Spleen (tissue), 11 donors: ENCODE results near the gene TXLNA. TPM values are rescaled to one million over a fixed set of nuclear protein-coding genes. Genes with fewer than 3 reads are reported as not detected.

Experiments used
- DNase-seq: peaks from one replicate; pipeline ENCODE4 v3.0.0-alpha.2; 2020
- H3K27ac ChIP-seq, 8 donors: fragments of 200-600 bp; sonication (generic) in 7 of 8; 1 replicate in 4 of 8; 2 replicates in 4 of 8; pipeline versions ENCODE4 v1.5.0 to v1.8.0; 2016 to 2021; ENCODE audit warnings: inconsistent platforms in 4 of 8, mild to moderate bottlenecking in 4 of 8, moderate library complexity in 1 of 8
- H3K27me3 ChIP-seq, 7 donors: fragments of 200-600 bp; sonication (generic) in 6 of 7; replicated peaks in 1 of 7; 1 replicate in 4 of 7; 2 replicates in 3 of 7; pipeline versions ENCODE4 v1.5.0 to v1.8.0; 2016 to 2021; ENCODE audit warnings: inconsistent platforms in 3 of 7, mild to moderate bottlenecking in 1 of 7
- H3K36me3 ChIP-seq, 6 donors: fragments of 200-600 bp; sonication (generic) in 5 of 6; 1 replicate in 4 of 6; 2 replicates in 2 of 6; pipeline versions ENCODE4 v1.5.0 to v1.8.0; 2016 to 2021; ENCODE audit warnings: inconsistent platforms in 2 of 6
- H3K4me1 ChIP-seq, 6 donors: fragments of 200-600 bp; sonication (generic) in 5 of 6; 1 replicate in 3 of 6; 2 replicates in 3 of 6; pipeline versions ENCODE4 v1.5.0 to v1.8.0; 2016 to 2021; ENCODE audit warnings: inconsistent platforms in 3 of 6
- H3K4me3 ChIP-seq, 8 donors: fragments of 200-600 bp; sonication (generic) in 7 of 8; 1 replicate in 4 of 8; 2 replicates in 4 of 8; pipeline versions ENCODE4 v1.5.0 to v1.8.0; 2016 to 2021; ENCODE audit warnings: inconsistent platforms in 4 of 8, mild to moderate bottlenecking in 4 of 8, moderate library complexity in 2 of 8
- H3K9me3 ChIP-seq, 8 donors: fragments of 200-600 bp; sonication (generic) in 7 of 8; 1 replicate in 4 of 8; 2 replicates in 4 of 8; pipeline versions ENCODE4 v1.5.0 to v1.8.0; 2016 to 2021; ENCODE audit warnings: inconsistent platforms in 4 of 8
- POLR2A ChIP-seq, 3 donors: fragments of 450-650 bp; IDR thresholded peaks; one replicate each; pipeline ENCODE4 v1.5.1; 2017; ENCODE audit warnings: antibody characterized with exemption in 3 of 3, mild to moderate bottlenecking in 1 of 3
- POLR2AphosphoS5 ChIP-seq, 3 donors: sonication (generic); formaldehyde crosslinking; IDR thresholded peaks; one replicate each; pipeline ENCODE4 v1.5.1; 2017; ENCODE audit warnings: antibody characterized with exemption in 3 of 3
- WGBS, 5 donors: extraction: QIAGEN DNeasy Blood & Tissue Kit in 3 of 5; methylation state at CpG; one replicate each; pipeline versions ENCODE4 v1.1.5 to v1.1.7; 2013 to 2018; 5-methylcytosine and 5-hydroxymethylcytosine counted together
- intact Hi-C: fragments of 100-400 bp; cut with DNase I; formaldehyde crosslinking; loops from one replicate; pipeline ENCODE4 v1.15.0; 2023; ENCODE audit warnings: low total_unique reads
- polyA plus RNA-seq, 3 donors: library from polyadenylated mRNA; stranded (reverse); fragments of 200-250 nt; gene quantifications; one replicate each; pipeline ENCODE4 v1.2.1, GENCODE V29; 2013
- total RNA-seq, 7 donors: library from RNA; depleted of rRNA in 3 of 7; stranded (reverse); fragments of >200 nt in 3 of 7; fragmentation: NEBNext Ultra II Directional in 4 of 7; extraction: Animal tissue kit (Norgen Biotek cat#: 25700) in 4 of 7; gene quantifications; one replicate each; pipeline versions ENCODE4 v1.1.0 to v1.2.1, GENCODE V29; 2016 to 2021
- TF ChIP-seq, protein P1 (sequence below), 11 experiments: fragments of 200-600 bp in 7 of 11; fragments of 450-650 bp in 4 of 11; sonication (generic) in 4 of 11; IDR thresholded peaks in 8 of 11; conservative IDR thresholded peaks in 3 of 11; 1 replicate in 7 of 11; 2 replicates in 4 of 11; pipeline versions ENCODE4 v1.4.0 to v1.8.0; 2016 to 2021; ENCODE audit warnings: antibody characterized with exemption in 11 of 11, inconsistent platforms in 4 of 11, mild to moderate bottlenecking in 1 of 11
- donor health status: healthy with polysubstance abuse.
- donor health status: DM: no; HTN: no; CAD: no; lungs with moderate emphysema.
- donor health status: DM: no; HTN: no; CAD: no.
- donor health status: Bipolar disorder and iron deficiency.
- donor health status: healthy.
- donor health status: DM: no; HTN: no; CAD: no.
- donor health status: DM: yes; HTN: yes; CAD: no.

Gene TXLNA
- total and polyA plus RNA-seq, 10 donors, result 8.7 to 49.3 (median 41.3) TPM

DNA sequence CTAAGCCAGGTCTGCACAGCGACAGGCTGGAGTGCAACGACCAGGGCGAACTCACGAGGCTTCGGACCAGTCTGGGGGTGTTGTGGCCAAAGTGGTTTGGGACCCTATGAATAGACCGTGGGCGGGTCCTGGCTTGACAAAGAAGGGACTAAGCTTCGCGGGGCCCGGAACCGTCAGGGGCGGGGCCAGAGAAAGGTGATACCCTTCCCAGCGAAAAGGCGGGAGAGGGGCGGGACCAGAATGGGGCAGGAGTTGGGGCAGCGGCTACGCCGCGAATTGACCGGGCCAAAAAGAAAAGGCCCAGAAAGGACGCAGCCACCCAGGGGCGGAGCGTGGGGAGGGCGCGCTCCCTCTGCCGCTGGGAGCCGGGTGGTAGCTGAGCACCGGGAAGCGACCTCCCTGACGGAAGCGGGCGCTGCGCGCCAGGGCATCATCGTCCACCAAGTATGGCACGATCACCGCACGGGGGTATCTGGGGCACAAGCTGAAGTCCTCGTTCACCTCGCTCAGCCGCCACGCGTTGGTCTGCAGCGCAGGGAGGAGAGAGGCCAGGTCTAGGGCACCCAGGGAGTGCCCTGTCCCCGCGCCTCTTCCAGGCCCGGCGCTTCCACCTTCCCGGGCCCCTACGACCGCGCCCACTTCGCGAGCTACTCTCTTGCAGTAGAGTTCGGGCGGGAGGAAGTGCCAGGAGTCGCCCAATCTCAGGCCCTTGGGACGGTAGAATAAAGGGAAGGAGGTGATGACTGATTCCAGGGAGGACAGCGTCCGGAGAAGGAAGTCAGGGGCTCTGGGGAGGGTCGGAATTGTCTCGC, 60.9 kb downstream of the TXLNA start:
- peak overlapping the region; percentile 59 to 83 (median 76) for H3K27ac ChIP-seq
- intact Hi-C loops, result no loop called here

DNA sequence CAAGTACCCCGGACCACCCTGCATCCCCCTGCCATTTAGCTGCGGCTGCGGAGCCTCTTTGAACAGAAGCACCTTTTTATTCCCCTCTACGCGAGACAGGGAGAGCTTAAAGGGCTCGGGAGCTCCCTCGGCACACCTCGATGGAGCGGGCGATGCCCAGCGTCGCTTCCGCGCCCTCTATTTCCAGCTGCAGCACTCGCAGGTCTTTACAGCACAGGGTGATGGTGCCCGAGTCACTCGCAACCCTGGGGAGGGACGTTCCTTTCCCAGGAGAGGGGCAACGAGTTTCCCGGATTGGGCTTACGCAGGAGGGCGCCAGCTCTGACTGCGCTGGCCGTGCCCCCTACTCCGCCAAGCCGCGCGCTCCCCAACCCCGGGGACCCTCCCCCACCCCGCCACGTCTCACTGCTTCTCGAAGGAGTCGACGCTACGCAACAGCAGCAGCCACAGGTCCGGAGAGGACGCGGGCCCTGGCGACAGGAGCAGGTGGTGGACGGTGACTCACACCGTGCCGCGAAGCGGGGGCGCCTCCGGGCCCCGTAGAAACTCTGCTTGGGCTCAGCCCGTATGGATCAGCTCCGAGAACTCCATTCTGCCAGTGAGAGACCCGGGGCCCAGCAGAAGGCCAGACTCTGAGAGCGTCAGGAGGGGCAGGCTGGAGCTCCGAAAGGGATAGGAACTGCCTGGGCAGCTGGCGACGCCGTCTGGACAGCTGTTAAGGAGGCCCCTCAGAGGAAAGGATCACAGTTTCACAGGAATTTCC, 61.7 kb downstream of the TXLNA start:
- H3K4me1 ChIP-seq, result peaks cover 7 to 43% (median 34%) of the 10 kb centered on the region in 6 donors

More for the DNA sequence above, 60.9 kb downstream of the TXLNA start:
- peak overlapping the region; percentile 40 to 86 (median 66) for H3K4me3 ChIP-seq
- DNase-seq, result peak; percentile 88
- peaks cover 0 to 22% (median 0%) of the 10 kb centered on the region in 7 donors for H3K27me3 ChIP-seq
- H3K9me3 ChIP-seq, result no peaks in the 10 kb centered on the region
- WGBS, 5 donors, result 4 to 8% (median 6%) methylated on average over 47 to 62 of the region's 62 CpGs
- TF ChIP-seq POLR2AphosphoS5 (IDR thresholded peaks at IDR 0.05) (peak; percentile 78 to 85 (median 82)), POLR2A (IDR thresholded peaks at IDR 0.05) (no peak)
- TF ChIP-seq, protein P1, sequence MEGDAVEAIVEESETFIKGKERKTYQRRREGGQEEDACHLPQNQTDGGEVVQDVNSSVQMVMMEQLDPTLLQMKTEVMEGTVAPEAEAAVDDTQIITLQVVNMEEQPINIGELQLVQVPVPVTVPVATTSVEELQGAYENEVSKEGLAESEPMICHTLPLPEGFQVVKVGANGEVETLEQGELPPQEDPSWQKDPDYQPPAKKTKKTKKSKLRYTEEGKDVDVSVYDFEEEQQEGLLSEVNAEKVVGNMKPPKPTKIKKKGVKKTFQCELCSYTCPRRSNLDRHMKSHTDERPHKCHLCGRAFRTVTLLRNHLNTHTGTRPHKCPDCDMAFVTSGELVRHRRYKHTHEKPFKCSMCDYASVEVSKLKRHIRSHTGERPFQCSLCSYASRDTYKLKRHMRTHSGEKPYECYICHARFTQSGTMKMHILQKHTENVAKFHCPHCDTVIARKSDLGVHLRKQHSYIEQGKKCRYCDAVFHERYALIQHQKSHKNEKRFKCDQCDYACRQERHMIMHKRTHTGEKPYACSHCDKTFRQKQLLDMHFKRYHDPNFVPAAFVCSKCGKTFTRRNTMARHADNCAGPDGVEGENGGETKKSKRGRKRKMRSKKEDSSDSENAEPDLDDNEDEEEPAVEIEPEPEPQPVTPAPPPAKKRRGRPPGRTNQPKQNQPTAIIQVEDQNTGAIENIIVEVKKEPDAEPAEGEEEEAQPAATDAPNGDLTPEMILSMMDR (IDR thresholded peaks at IDR 0.05 in 8 of 11, conservative IDR thresholded peaks at IDR 0.05 in 3 of 11), result peak in 8 of 11 experiments; percentile 6 to 59 (median 28)
- peaks cover 7 to 43% (median 34%) of the 10 kb centered on the region in 6 donors for H3K4me1 ChIP-seq
- H3K36me3 ChIP-seq, result no peaks in the 10 kb centered on the region

DNA sequence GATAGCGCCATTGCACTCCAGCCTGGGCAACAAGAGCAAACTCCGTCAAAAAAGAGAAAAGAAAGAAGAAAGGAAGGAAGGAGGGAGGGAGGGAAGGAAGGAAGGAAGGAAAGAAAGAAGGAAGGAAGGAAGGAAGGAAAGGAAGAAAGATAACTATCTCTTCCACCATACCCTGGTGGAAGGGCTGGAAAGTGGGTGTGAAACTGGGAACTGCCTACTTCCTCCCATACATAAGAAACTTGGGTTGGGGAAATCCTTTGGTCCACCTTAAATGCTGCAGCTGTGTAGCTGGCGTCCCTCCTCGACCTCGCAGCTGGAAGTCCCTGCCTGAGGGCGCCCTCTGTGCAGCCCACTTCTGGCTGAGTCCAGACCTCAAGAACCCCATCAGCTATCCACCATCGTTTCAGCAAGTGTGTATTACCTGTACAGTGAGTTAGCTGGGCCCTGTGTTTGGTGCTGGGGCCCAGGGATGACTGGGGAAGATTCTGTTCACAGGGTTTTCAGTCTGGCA, 62.9 kb downstream of the TXLNA start:
- Histone ChIP-seq H3K4me1 (peaks cover 11 to 53% (median 41%) of the 10 kb centered on the region in 6 donors), H3K9me3 (no peaks in the 10 kb centered on the region), H3K4me3 (peak overlapping the region in 1 of 8 donors; percentile 4), H3K36me3 (no peaks in the 10 kb centered on the region), H3K27me3 (peaks cover 0 to 22% (median 0%) of the 10 kb centered on the region in 7 donors), H3K27ac (peak overlapping the region in 1 of 8 donors; percentile 33)
- no peak for TF ChIP-seq POLR2A (IDR thresholded peaks at IDR 0.05)
- TF ChIP-seq, protein P1 (IDR thresholded peaks at IDR 0.05 in 8 of 11, conservative IDR thresholded peaks at IDR 0.05 in 3 of 11), result no peak
- peak in 2 of 3 donors; percentile 8 to 54 for TF ChIP-seq POLR2AphosphoS5 (IDR thresholded peaks at IDR 0.05)
- intact Hi-C loops, result no loop called here
- WGBS, 5 donors, result 26 to 36% (median 28%) methylated on average over 7 of the region's 7 CpGs
- DNase-seq, result no peak

More for the DNA sequence above, 61.7 kb downstream of the TXLNA start:
- H3K36me3 ChIP-seq, result no peaks in the 10 kb centered on the region
- TF ChIP-seq, protein P1 (IDR thresholded peaks at IDR 0.05 in 8 of 11, conservative IDR thresholded peaks at IDR 0.05 in 3 of 11), result peak in 1 of 11 experiments; percentile 1
- TF ChIP-seq POLR2A (IDR thresholded peaks at IDR 0.05), result no peak
- TF ChIP-seq POLR2AphosphoS5 (IDR thresholded peaks at IDR 0.05), result peak in 2 of 3 donors; percentile 44 to 49
- H3K9me3 ChIP-seq, result no peaks in the 10 kb centered on the region
- intact Hi-C loops, result no loop called here
- H3K27me3 ChIP-seq, result peaks cover 0 to 22% (median 0%) of the 10 kb centered on the region in 7 donors
- peak overlapping the region; percentile 59 to 83 (median 76) for H3K27ac ChIP-seq
- WGBS, 5 donors, result 2 to 4% (median 2%) methylated on average over 32 to 55 of the region's 55 CpGs
- peak; percentile 85 for DNase-seq
- H3K4me3 ChIP-seq, result peak overlapping the region; percentile 40 to 86 (median 66)
